ENCODE results near the gene CEP170B.

DNA sequence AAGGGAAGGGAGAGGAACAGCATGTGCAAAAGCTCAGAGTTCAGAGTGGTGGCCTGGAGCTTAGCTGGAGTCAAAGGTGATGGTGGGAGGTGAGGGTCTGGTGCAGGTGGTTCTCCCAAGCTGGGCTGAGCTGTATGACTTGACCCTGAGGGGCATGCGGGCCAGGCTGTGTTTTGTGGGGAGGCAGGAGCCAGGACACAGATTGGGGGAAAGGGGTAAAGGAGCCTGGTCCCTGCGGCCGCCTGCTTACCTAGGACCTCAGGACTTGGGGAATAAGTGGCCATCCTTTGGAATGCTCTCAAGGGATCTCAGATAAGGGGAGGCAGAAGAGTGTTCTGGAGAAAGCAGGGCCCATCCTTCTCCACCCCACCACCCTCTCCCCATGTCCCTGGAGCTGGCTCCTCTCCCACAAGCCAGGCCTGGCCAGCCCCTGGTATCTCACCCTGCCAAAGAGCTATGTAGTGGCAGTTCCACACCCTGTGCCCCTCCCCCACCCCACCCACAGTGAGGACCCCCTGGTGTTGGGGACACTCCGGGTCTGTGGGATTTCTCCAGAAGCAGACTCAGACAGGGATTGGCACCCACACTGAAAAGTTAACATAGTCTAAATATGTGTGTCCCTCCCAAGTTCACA lies 19.9 kb upstream of the CEP170B start:
- no peak for TF ChIP-seq GATA2 (IDR thresholded peaks at IDR 0.05; ENCODE audit: insufficient read depth, insufficient read length, low read depth, low read length)
- TF ChIP-seq JUN (IDR thresholded peaks at IDR 0.05; ENCODE audit: borderline replicate concordance, insufficient read depth, insufficient read length, low read depth): no peak
- TF ChIP-seq POLR2AphosphoS5 (IDR thresholded peaks at IDR 0.05; ENCODE audit: insufficient read depth, low read depth, low read length): no peak
- no peak for TF ChIP-seq EZH2 (IDR thresholded peaks at IDR 0.05; ENCODE audit: borderline replicate concordance, low read depth, low read length, severe bottlenecking)
- no peak for TF ChIP-seq MYC (IDR thresholded peaks at IDR 0.05; ENCODE audit: low read depth, low read length)
- TF ChIP-seq, protein P1, sequence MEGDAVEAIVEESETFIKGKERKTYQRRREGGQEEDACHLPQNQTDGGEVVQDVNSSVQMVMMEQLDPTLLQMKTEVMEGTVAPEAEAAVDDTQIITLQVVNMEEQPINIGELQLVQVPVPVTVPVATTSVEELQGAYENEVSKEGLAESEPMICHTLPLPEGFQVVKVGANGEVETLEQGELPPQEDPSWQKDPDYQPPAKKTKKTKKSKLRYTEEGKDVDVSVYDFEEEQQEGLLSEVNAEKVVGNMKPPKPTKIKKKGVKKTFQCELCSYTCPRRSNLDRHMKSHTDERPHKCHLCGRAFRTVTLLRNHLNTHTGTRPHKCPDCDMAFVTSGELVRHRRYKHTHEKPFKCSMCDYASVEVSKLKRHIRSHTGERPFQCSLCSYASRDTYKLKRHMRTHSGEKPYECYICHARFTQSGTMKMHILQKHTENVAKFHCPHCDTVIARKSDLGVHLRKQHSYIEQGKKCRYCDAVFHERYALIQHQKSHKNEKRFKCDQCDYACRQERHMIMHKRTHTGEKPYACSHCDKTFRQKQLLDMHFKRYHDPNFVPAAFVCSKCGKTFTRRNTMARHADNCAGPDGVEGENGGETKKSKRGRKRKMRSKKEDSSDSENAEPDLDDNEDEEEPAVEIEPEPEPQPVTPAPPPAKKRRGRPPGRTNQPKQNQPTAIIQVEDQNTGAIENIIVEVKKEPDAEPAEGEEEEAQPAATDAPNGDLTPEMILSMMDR (IDR thresholded peaks at IDR 0.05; ENCODE audit: extremely low read depth in 1 of 2, insufficient read depth in 1 of 2, low read depth in 1 of 2, low read length in 2 of 2): no peak
